ENCODE data around the gene CDR2.
A peak's percentile ranks its signal among the peaks of the same experiment; 100 is the strongest.

The CDR2 gene

GRCh38 chr16:22323173-22323958, 51.1 kb downstream of the CDR2 start:
- no peak for DNase-seq

DNA sequence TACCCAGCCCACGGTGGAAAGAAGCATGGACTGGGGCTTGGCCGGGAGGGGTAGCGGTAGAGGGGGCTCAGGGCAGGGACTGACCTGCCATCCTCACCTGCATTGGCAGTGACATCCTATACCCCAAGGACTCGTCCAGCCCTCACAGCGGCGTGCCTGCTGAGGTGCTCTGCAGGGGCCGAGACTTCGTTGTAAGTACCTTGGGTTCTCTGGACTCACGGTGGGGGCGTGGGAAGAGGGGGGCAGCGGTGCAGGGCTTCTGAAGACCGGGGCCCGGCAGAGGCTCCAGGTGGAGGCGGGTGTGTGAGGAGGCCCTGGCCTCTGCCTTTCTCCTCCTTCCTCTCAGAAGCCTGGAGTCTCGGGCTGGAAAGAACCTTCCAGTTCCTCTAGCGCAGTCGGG, 51.7 kb downstream of the CDR2 start:
- no peak for DNase-seq

DNA sequence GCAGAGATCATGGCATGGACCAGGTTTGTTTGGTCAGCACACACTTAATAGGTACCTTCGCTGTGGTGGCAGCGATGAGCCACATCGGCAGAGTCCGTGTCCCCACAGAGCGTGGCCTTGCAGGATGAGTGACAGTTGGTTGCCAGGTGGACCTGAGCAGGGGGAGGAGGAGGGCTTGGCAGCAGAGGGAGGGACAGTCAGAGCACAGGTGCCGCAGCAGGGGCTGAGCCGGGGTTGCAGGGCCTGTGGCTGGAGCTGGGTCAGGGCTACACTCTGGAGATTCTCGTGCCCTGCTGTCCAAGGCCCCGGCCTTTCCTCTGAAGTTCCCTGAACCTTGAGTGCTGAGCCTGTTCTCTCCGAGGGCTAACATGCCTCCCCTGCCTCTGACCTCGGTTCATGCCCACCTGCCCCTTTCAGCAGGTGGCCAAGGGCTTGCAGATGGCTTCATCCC, 52.4 kb downstream of the CDR2 start:
- peak; percentile 2 to 28 for DNase-seq

GRCh38 chr16:22321340-22322001, 52.9 kb downstream of the CDR2 start:
- peak; percentile 11 to 65 for DNase-seq

DNA sequence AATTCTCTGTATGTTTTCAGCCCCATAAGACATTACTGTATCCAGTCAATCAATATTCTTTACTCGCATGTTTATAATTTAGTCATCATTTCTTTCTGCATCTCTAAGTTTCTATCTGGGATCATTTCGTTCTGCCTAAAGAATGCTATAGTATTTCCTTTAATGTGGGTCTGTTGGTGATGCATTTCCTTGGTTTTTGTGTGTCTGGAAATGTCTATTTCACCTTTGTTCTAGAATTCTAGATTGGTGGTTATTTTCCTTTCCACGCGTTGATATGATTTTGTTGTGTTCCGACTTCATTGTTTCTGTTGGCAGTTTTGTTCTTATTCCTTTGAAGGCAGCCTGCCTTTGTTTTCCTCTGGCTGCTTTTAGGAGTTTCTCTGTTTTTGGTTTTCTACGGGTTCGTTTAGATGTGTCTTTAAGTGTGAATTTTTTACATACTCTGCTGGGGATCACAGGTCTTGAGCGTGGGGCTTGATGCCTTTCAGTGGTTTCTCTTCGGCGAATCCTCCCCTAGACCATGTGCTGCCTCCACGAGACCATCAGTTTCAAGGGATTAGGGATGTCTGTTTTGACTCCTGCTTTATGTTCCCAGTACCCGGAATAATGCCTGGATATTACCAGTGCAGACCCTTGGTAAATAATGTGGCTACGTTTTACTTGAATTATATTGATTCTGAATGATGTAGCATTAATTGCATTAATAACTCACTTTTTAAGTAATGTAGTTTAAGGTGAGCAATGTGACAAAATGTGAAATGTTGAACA, 53.7 kb downstream of the CDR2 start:
- no peak for DNase-seq

- no peak for DNase-seq
Observed at GRCh38 chr16:22318690-22319358, 55.6 kb downstream of the CDR2 start.

GRCh38 chr16:22317625-22318024, 56.8 kb downstream of the CDR2 start:
- no peak for DNase-seq

DNA sequence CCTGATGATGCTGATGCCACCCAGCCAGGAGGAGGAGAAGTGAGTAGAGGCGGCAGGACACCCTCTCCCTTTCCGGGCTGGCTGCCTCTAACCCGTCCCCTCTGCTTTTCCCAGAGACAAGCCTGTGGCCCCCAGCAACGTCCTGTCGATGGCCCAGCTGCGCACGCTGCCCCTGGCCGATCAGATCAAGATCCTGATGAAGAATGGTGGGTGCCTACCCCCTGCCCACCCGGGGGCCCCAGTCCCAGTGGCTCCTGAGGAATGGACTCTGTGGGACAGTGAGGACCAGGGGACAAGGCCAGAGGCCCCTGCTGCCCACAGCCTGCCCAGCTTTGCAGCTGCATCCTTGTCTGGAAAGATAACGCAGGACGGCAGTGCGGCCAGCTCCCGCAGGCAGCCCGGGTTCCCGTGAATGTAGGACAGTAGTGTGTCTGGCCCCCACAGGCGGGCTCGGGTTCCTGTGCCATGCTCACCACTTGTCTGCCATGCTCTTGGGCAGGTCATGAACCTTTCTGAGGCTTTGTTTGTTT, 57.4 kb downstream of the CDR2 start:
- no peak for DNase-seq

GRCh38 chr16:22316411-22316811, 58.0 kb downstream of the CDR2 start:
- no peak for DNase-seq

DNA sequence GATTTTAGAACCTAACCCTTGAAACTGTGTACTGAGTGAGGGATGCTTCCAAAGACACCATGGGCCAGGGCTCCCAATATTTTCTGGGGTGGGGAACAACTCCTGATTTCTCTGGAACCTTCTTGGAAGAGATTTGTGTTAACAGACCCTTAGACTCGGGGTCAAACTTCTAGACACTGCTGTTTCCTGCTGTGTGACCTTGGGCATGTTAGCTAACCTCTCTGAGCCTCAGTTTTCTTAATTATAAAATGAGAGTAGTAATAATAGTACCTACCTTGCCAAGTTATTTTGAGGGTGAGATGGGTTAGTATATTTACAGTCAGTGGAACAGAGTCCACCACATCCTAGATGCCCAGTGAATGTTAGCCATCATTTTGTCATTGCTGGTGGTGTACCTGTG, 58.4 kb downstream of the CDR2 start:
- DNase-seq = no peak

DNA sequence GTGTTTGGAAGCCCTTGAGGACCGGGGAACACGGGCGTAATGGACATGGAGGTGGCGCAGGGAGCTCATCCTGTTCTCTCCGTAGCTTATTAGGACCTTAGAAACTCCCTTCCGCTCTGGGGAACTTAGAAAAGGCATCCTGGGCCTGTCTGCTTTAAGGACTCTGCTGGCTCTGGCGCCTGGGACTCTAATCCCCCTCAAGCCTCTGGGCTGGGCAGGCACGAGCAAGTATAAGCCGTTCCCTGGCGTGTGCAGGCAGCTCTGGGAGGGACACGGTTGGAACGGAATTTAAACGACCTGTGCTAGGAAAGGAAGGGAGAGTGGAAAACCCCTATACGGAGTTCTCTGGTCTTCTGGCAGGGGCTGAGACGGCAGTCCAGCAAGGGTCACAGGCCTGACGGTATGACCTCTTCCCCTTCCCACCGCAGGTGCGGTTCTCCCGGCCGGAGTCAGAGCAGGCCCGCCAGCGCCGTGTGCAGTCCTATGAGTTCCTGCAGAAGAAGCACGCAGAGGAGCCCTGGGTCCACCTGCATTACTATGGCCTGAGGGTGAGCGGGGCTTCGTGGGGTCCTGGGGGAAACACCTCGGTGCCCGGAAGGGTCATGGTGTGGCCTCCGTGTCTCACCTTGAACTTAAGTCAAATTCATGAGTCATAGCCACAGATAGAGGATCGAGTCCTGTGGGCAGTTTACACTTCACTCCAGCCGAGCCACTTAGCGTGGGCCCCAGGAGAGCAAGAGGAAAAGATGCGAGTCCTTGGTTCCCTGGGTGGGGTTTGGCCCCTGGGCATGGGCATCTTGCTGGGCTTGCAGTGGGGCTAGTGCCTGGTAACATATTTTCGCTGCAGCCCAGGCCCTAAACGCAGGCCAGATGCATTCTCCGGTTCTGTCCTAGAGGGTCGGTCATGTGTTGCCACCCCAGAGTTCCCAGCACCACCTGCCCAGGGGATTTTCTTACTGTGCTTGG, 59.5 kb downstream of the CDR2 start:
- no peak for DNase-seq

DNA sequence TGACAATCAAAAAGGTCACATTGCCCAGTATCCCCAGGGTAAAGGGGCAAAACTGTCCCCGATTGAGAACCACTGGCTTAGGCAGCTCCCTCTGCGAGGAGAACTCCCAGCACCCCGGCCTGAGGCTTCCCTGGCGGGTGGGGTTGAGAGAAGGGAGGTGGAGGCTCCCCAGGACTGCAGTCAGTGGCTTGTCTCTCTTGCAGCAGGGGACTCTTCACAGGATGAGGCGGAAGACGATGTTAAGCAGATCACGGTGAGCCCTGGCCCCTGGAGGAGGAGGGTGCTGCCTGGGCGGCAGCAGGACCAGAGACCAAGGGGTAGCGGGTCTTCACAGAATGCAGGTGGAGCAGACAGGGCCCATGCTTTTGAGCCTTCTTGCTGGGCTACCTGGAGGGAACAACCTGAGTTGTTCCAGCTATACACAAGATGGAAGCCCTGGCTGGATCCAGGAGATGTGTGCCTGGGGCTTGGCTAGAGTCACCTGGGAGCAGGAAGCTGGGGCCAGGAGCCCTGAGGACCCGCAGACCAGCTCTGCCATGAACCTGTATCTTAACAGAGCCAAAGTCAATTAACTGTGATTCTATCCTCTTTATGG, 60.4 kb downstream of the CDR2 start:
- DNase-seq = no peak

DNA sequence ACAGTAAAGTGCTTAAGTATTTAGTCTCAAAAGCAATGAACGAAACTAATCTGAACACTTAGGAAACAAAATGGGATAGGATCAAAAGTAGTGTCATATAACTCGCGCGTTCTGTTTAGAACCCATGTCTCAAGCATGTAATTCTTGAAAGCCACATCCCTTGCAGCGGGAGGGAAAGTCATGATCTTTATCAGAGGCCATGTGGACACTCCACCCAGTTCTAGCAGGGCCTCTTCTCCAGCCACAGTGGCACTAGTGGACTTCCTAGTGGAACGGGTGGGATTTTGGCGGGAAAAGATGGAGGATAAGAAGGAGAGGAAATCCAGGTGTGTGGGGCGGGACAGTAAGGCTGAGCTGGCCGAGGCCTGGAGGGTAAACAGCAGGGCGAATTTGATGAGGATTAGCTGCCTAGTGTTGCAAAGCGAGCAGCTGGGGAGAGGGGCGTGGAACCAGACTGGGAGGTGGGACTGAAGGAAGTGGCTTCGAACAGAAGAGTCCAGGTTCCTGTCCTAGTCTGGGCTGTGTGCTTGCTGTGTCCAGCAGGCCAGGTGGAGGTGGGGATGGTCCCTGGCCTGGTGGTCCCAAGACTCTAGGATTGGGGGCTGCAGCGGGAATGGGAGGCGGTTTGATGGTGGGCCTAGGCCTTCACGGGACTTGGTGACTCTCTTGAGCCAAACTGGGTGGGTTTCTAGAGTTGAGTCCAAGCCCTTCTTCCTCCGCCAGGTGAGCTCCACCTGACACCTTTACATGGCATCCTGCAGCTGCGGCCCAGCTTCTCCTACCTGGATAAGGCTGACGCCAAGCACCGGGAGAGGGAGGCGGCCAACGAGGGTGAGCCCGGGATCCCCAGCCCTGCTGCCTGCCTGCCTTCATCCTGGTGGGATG, 61.3 kb downstream of the CDR2 start:
- DNase-seq = no peak

- DNase-seq = no peak
Observed at GRCh38 chr16:22311520-22311919, 62.9 kb downstream of the CDR2 start.

DNA sequence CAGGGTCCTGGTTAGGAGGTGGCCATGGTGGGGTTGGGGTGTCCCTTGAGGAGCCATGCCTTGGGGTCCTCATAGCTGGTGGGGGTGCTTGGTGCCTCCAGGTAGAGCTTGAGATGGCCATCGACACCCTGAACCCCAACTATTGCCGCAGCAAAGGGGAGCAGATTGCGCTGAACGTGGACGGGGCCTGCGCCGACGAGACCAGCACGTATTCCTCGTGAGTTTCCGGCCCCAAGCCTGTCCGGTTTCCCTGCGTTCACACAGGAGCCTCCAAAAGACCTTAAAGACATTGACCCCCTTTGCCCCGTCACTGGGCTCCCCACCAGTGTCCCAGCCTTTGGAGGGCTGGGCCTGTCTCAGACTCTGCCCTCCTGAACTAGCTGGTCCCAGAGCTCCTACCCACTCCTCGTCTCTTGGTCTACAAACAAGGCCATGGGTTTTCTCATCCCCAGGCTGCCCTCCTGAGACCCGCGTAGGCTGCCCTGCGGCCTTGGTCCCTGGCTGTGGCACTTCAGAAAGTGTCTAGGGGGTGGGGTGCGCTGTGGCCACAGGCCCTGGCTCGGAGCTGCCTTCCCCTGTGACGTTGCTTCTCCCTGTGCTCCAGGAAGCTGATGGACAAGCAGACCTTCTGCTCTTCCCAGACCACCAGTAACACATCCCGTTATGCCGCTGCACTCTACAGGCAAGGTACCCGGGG, 65.4 kb downstream of the CDR2 start:
- DNase-seq = no peak

- DNase-seq = no peak
Observed at GRCh38 chr16:22307838-22308237, 66.6 kb downstream of the CDR2 start.

DNA sequence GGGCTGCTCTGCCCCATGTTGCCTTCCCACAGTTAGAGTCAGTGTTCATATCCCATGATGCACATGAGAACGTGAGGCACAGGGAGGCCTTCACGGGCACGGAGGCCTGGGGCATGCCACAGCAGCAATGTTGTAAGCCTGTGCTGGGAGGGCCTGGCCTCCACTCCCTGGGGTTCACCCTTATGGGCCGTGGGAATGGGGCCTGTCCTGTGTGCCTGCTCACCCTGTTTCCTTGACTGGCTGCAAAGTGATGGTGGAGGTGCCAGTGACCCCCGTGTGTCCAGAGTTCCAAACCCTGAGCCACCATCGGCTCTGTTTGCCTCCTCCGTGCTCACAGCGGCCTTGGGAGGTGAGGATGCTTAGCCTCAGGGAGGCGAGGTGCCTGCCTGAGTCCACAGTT, 67.6 kb downstream of the CDR2 start:
- no peak for DNase-seq

DNA sequence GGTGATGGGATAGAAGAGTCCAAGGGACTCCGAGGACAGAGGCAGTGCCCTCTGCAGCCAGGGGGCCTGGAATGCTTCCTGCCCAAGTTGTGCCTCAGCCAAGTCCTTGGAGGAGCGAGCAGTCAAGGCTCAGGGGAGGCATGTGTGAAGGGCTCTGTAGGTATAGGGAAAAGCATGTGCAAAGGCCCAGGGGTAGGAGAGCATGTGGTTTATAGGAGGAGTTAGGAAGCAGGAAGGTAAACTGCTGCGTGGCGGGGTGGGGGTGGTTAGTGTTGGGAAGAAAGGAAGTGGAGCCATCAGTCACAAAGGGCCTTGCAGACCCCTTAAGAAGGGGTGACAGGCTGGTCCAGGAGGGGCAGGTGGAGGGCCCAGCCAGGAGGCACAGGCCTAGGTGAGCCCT, 70.0 kb downstream of the CDR2 start:
- no peak for DNase-seq

DNA sequence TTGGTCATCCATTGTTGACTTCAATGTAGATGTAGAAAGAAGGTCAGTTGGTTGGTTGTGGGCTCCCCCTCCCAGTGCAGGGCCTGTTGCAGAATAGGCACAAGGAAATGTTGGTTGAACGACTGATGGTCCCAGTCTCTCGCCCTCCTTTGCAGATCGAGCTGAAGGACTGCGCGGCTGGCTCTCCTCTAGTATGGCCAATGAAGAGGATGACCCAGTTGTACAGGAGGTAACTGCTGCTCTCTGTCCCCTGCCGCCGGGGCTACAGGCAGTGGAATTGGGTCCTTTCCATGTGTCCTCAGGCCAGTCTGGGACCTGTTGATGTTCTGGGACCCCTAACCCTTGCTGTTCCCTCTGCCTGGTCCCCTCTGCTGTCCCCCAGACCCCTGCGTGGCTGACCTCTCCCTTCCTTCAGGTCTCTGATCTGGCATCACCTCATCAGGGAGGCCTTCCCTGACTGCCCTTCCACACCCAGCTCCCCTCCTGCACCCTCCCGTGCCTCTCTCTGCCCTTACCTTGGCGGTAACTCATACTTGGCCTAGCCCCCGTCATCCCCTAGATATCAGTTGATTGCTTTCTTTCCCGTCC, 71.5 kb downstream of the CDR2 start:
- no peak for DNase-seq

Measured in cerebellar nuclear complex (tissue), 1 donor.